Measurements from ENCODE around the gene FOXO1. TPM values are rescaled to one million over a fixed set of nuclear protein-coding genes. Genes with fewer than 3 reads are reported as not detected.

The FOXO1 gene
- total RNA-seq, 1 donor from 2014 or later, result 41.9 TPM

DNA sequence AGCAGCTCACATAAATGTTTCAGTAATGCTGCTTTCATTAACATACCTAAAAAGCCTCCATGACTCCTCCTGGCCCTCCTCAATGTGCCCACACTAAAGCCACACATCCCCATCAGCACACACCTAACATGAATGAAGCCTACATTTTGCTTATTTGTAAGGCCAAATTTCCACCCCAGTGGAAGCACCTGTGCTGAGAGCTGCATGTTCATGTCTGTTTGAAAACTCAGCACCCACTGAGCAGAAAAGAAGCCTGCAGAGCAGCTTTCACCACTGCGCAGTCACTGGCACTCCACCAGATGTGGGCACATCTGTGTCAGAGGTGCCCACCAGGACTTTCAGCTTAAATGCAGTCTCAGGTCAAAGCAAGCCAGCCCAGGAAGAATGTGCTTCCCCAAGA is 93.5 kb downstream of the FOXO1 start:
- Mint-ChIP-seq H3K9me3 (no peaks in the 10 kb centered on the region), H3K27ac (no peak overlapping the region), H3K4me3 (no peak overlapping the region), H3K27me3 (ENCODE audit: insufficient read depth) (no peaks in the 10 kb centered on the region), H3K36me3 (ENCODE audit: low read depth) (peaks cover 8% of the 10 kb centered on the region), H3K4me1 (ENCODE audit: low read depth) (peaks cover 85% of the 10 kb centered on the region)
- no peak for DNase-seq (ENCODE audit: low spot score)
- intact Hi-C loops (cut with micrococcal nuclease), result loop anchor here (5.0 kb wide), 1 partner anchor 89 kb away; no protein-coding TSS in a partner anchor

DNA sequence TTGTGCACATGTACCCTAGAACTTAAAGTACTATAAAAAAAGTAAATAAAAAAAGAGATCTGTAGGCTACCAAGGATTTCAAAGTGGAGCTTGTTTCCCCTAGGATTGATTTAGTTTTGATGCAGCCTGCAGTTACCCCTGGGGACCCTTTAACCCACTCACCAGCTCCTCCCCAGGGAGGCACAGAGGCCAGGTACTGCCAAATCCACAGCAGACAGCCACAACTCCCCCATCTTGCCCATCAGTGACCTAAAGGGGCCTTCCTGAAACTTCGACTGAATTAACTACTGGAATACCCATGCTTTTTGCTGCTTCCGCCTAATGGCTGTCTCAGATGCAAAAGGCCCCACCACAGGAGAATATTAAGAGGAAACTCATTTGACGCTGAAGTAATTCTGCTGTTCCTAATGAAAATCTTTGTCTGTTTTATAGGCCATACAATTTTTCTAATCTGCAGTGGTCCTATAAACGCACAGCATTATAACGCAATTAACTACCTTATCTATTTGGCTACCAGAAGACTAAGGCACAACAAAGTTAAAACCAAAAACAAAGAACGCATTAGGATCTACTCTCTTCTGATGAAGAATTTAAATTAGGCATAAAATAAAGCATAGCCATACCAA is 95.0 kb downstream of the FOXO1 start:
- intact Hi-C loops (cut with micrococcal nuclease), result loop anchor here (5.0 kb wide), 1 partner anchor 91 kb away; no protein-coding TSS in a partner anchor

DNA sequence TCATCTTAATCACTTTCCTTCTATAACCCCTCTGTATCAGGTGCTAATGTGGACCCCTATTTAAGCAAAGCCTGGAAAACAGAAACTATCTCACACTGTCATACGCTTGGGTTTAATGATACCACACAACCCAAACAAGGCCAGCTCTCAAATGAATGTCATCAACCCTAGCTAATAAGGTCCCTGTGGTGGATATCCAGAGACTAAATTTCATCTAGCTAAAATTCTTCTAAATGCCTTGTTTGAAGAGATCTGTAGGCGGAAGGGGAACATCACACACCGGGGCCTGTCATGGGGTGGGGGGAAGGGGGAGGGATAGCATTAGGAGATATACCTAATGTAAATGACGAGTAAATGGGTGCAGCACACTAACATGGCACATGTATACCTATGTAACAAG is 95.5 kb downstream of the FOXO1 start:
- H3K4me3 Mint-ChIP-seq, result peak overlapping the region; percentile 15
- DNase-seq (ENCODE audit: low spot score), result no peak
- intact Hi-C loops (cut with micrococcal nuclease), result loop anchor here (5.0 kb wide), 1 partner anchor 91 kb away; no protein-coding TSS in a partner anchor
- H3K36me3 Mint-ChIP-seq (ENCODE audit: low read depth), result peaks cover 6% of the 10 kb centered on the region
- peak overlapping the region; percentile 67 for H3K27ac Mint-ChIP-seq
- no peaks in the 10 kb centered on the region for H3K27me3 Mint-ChIP-seq (ENCODE audit: insufficient read depth)
- H3K4me1 Mint-ChIP-seq (ENCODE audit: low read depth), result peaks cover 67% of the 10 kb centered on the region
- no peaks in the 10 kb centered on the region for H3K9me3 Mint-ChIP-seq

More for the DNA sequence above, 95.0 kb downstream of the FOXO1 start:
- Mint-ChIP-seq H3K27ac (peak overlapping the region; percentile 20), H3K4me1 (ENCODE audit: low read depth) (peaks cover 70% of the 10 kb centered on the region), H3K4me3 (no peak overlapping the region), H3K36me3 (ENCODE audit: low read depth) (peaks cover 8% of the 10 kb centered on the region), H3K27me3 (ENCODE audit: insufficient read depth) (no peaks in the 10 kb centered on the region), H3K9me3 (no peaks in the 10 kb centered on the region)
- DNase-seq (ENCODE audit: low spot score), result no peak

DNA sequence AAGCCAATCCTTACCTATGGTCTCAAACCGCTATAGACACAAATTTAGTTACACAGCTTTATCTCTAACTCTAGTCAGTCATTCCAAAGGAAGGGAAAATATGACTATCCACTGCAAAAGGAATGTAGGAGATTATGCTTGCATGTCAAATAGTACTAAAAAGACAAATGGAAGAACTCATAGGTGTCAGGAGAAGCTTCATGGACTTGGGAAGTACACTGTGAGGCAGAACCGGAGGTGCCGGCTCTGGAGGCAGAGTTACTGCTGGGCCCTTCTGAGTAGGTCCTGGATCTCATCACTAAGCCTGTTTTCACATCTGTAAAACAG is 97.5 kb downstream of the FOXO1 start:
- H3K4me3 Mint-ChIP-seq, result no peak overlapping the region
- no peaks in the 10 kb centered on the region for H3K27me3 Mint-ChIP-seq (ENCODE audit: insufficient read depth)
- intact Hi-C loops (cut with micrococcal nuclease), result no loop called here
- peaks cover 6% of the 10 kb centered on the region for H3K36me3 Mint-ChIP-seq (ENCODE audit: low read depth)
- no peak overlapping the region for H3K27ac Mint-ChIP-seq
- DNase-seq (ENCODE audit: low spot score), result no peak
- no peaks in the 10 kb centered on the region for H3K9me3 Mint-ChIP-seq
- peaks cover 67% of the 10 kb centered on the region for H3K4me1 Mint-ChIP-seq (ENCODE audit: low read depth)

DNA sequence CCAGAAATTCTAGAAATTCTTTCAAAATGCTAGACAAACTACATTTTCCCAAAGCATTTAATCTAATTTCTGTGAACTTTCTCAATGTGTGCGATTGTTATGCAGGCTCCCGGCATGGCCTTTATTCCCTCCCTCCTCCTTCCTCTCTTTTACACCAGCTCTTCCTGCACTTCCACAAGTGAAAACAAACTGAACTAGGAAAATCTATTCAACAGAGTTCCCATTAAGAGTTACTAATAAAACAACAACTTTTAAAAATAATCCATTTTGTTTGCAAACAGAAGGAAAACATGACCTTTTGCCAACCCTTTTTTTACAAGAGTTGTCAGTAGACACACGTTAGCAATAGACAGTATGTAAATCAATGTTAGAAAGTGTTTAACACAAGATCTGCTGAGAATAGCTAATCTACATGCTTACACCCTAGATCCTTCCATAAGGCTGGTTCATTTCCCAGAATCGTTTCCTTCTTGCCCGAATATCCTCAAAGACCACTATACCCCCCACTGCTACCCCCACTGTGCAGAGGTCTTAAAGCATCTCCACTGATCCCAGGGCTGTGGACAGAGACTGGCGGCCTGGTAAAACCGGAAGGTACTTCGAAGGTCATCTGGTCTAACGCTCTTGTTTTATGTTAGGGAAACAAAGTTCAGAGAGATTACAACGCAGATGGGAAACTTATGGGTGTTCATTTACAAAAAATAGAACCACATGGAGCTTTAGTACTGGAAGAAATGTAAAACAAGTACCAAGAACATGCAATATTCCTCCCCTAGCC is 98.0 kb downstream of the FOXO1 start:
- no peaks in the 10 kb centered on the region for H3K27me3 Mint-ChIP-seq (ENCODE audit: insufficient read depth)
- H3K4me3 Mint-ChIP-seq, result no peak overlapping the region
- H3K9me3 Mint-ChIP-seq, result no peaks in the 10 kb centered on the region
- intact Hi-C loops (cut with micrococcal nuclease), result no loop called here
- H3K27ac Mint-ChIP-seq, result peak overlapping the region; percentile 15
- H3K4me1 Mint-ChIP-seq (ENCODE audit: low read depth), result peaks cover 67% of the 10 kb centered on the region
- DNase-seq (ENCODE audit: low spot score), result no peak
- H3K36me3 Mint-ChIP-seq (ENCODE audit: low read depth), result peaks cover 6% of the 10 kb centered on the region

DNA sequence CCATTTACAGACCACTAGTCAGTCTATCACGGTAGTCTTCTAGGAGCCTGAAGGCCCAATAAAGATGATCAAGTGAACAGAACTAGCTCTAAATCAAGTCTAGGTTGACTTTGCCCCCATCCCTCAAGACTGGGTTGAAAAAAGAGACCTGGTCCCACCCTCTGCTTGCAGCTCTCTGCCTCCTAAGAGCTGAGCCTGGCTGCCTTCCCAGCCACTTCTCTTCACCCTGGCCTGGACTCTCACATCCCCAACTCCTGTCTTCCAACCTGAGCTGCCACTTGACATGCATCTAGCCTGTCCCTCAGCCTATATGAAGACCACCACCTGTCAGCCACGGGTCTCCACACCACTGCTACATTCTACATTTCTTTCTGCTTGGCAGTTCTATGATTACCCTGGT is 99.6 kb downstream of the FOXO1 start:
- Mint-ChIP-seq H3K4me3 (no peak overlapping the region), H3K36me3 (ENCODE audit: low read depth) (peaks cover 7% of the 10 kb centered on the region), H3K27ac (peak overlapping the region; percentile 49), H3K9me3 (no peaks in the 10 kb centered on the region), H3K4me1 (ENCODE audit: low read depth) (peaks cover 70% of the 10 kb centered on the region), H3K27me3 (ENCODE audit: insufficient read depth) (no peaks in the 10 kb centered on the region)
- DNase-seq (ENCODE audit: low spot score), result no peak
- intact Hi-C loops (cut with micrococcal nuclease), result no loop called here

DNA sequence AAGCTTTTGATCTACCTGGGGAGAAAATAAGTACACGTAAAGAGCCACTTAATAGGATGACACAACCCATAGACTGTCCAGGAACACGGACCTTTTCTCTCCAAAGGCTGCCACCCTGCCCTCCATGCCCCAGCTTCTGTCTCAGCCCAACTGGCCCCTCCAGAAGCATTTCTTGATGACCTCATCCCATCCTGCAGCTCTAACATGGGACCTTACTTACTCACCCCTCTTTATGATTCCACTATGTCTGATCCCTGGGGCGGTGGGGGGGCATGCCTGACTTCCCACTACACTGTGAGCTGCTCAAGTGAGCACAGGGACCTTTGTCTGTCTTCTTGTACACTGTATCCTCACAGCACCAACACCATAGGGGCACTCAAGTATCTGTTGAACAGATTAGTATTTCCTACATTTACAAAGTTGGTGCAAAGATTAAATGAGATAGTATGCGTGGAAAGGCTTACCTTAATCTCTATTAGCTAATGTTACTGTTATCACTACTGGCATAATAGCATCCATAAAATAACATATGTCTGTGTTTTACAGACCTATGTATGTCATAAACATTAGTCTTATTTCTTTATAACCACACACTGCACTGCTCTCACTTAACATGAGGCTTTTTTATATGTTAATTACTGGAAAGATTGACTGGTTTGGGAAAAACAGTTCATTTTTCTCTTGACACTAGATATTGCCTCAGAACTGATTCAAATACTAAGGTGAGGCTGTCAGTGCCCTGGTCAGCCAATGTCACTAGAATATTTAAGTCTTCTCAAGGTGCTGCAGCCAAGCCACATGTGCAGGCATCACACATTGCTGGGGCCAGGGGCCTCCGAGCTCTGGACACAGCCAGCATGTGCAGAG is 100.9 kb downstream of the FOXO1 start:
- Mint-ChIP-seq H3K27ac (peak overlapping the region; percentile 76), H3K27me3 (ENCODE audit: insufficient read depth) (no peaks in the 10 kb centered on the region), H3K4me3 (no peak overlapping the region), H3K4me1 (ENCODE audit: low read depth) (peaks cover 62% of the 10 kb centered on the region), H3K9me3 (no peaks in the 10 kb centered on the region), H3K36me3 (ENCODE audit: low read depth) (peaks cover 12% of the 10 kb centered on the region)
- no peak for DNase-seq (ENCODE audit: low spot score)
- intact Hi-C loops (cut with micrococcal nuclease), result no loop called here

DNA sequence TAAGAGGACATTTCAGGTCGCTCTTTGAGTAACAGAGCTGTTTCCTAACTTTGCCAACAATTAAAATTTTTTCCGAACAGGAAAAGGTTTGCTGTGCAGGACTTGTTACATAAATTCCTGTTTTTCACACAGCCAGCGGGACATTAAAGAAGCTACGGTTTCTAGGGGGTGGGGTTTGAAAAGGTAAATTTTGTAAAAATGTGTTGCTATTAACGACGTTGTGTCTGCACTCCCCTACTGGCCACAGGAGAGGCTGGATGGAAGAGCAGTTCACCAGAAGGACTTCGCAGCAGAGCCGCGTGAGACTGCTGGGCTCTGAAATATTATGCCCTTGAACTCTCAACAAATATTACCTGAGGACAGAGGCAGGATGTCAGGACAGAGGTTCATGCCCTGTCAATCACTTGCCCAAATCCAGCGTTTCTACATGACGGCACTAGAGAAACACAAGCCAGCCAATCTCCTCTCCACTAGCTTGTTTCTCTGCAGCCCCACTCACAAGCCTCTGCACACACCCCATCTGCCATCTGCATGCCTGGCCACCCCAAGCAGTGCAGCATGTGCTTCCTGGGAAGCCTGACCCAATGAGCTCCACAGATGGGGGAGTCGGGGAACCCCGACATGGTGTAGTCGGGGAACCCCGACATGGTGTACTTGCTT is 102.0 kb downstream of the FOXO1 start:
- intact Hi-C loops (cut with micrococcal nuclease), result no loop called here
- Mint-ChIP-seq H3K4me3 (peak overlapping the region; percentile 15), H3K4me1 (ENCODE audit: low read depth) (peaks cover 59% of the 10 kb centered on the region), H3K27me3 (ENCODE audit: insufficient read depth) (no peaks in the 10 kb centered on the region), H3K27ac (peak overlapping the region; percentile 47), H3K36me3 (ENCODE audit: low read depth) (peaks cover 19% of the 10 kb centered on the region), H3K9me3 (no peaks in the 10 kb centered on the region)
- no peak for DNase-seq (ENCODE audit: low spot score)

DNA sequence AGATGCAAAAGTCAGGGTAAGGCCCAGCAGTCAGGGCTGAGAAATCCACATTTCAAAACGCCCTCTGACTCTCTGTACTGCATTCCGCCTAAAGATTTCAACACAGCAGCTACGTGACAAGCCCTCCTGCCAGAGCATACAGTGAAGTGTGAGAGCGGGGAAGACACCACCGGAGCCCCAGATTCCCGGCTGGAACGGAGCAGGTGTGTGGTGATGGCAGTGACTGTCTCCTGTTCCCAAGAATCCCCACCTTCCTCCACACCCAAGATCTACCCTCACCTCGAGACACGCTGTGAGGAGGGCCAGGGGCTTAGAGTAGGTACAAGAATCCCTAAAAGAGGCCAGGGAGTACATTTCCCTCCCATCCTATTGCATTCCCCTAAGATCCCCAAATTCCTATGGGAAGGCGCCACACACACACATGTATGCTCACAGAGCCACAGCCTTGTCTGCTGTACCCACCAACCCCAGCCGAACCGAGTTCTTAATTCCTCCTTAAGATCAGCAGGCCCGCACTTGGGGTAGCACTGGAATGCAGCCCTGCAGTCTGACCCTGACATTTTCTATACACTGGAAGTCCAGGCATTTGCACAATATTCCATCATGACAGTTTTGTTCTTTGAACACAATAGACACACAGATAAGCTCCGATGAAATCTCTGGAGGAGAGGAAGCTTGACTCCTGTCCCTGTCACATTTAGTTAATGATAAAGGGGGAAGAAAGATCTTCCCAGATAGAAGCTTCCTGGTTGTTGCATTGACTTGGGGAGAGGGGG is 102.9 kb downstream of the FOXO1 start:
- intact Hi-C loops (cut with micrococcal nuclease), result no loop called here
- no peak overlapping the region for H3K27ac Mint-ChIP-seq
- H3K9me3 Mint-ChIP-seq, result no peaks in the 10 kb centered on the region
- no peak for DNase-seq (ENCODE audit: low spot score)
- H3K27me3 Mint-ChIP-seq (ENCODE audit: insufficient read depth), result no peaks in the 10 kb centered on the region
- peaks cover 21% of the 10 kb centered on the region for H3K36me3 Mint-ChIP-seq (ENCODE audit: low read depth)
- no peak overlapping the region for H3K4me3 Mint-ChIP-seq
- H3K4me1 Mint-ChIP-seq (ENCODE audit: low read depth), result peaks cover 56% of the 10 kb centered on the region

DNA sequence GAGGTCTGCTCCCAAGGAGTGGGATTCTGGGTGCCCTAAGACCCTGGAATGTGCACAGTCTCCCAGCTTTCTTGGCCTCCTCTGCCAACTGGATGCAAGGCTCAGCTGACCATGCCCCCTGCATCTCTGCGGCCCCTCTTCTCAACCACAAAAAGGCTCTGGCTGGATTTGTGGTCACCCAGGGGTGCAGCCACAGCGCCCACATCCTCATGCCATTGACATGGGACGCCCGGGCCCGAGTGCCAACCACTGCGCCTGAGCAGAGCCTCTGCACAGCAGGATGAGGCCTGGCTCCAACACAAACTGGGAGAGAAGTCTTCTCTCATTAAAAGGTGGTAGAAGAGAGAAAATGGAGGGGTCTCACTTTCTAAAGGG is 103.5 kb downstream of the FOXO1 start:
- no peak overlapping the region for H3K27ac Mint-ChIP-seq
- H3K4me3 Mint-ChIP-seq, result no peak overlapping the region
- intact Hi-C loops (cut with micrococcal nuclease), result no loop called here
- H3K27me3 Mint-ChIP-seq (ENCODE audit: insufficient read depth), result no peaks in the 10 kb centered on the region
- peaks cover 51% of the 10 kb centered on the region for H3K4me1 Mint-ChIP-seq (ENCODE audit: low read depth)
- peaks cover 20% of the 10 kb centered on the region for H3K36me3 Mint-ChIP-seq (ENCODE audit: low read depth)
- H3K9me3 Mint-ChIP-seq, result no peaks in the 10 kb centered on the region
- DNase-seq (ENCODE audit: low spot score), result no peak

DNA sequence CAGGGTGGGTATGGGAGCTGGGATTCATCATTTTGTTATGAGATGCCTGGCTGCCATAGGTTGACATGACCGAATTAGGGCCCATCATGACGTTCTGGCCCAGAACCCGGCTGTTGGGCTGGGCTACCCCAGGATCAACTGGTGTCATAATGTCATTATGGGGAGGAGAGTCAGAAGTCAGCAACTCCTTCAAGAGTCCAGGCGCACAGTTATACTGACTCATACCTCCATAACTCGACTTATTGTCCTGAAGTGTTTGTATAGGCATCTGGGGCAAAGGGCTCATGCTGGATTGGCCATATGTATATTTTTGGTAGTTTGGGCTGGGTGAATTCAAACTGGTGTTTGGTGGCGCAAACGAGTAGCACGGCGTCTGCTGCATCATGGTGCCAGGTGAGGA is 106.5 kb downstream of the FOXO1 start:
- H3K36me3 Mint-ChIP-seq (ENCODE audit: low read depth), result peaks cover 35% of the 10 kb centered on the region
- H3K4me3 Mint-ChIP-seq, result no peak overlapping the region
- intact Hi-C loops (cut with micrococcal nuclease), result no loop called here
- peaks cover 44% of the 10 kb centered on the region for H3K4me1 Mint-ChIP-seq (ENCODE audit: low read depth)
- H3K27ac Mint-ChIP-seq, result no peak overlapping the region
- no peak for DNase-seq (ENCODE audit: low spot score)
- no peaks in the 10 kb centered on the region for H3K27me3 Mint-ChIP-seq (ENCODE audit: insufficient read depth)
- no peaks in the 10 kb centered on the region for H3K9me3 Mint-ChIP-seq

DNA sequence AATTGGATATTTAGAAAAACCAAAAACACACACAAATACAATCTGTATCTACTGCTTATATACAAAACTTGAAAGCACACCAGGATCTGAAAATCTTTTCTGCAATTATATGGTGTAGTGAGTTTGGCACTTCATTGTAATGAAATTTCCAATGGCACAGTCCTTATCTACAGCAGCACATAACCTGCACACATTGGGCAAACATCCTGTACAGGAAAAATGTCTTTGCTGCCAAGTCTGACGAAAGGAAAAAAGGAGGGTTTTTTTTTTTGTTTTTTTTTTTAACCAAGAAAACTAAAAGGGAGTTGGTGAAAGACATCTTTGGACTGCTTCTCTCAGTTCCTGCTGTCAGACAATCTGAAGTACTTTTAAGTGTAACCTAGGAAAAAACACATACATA is 107.8 kb downstream of the FOXO1 start:
- Mint-ChIP-seq H3K27ac (no peak overlapping the region), H3K4me3 (no peak overlapping the region), H3K4me1 (ENCODE audit: low read depth) (peaks cover 40% of the 10 kb centered on the region), H3K27me3 (ENCODE audit: insufficient read depth) (no peaks in the 10 kb centered on the region), H3K9me3 (no peaks in the 10 kb centered on the region), H3K36me3 (ENCODE audit: low read depth) (peaks cover 39% of the 10 kb centered on the region)
- intact Hi-C loops (cut with micrococcal nuclease), result no loop called here
- no peak for DNase-seq (ENCODE audit: low spot score)
